Activated T-helper 2 cell treated with anti-CD3 and anti-CD28 coated beads, Interferon-gamma antibody, Interleukin-2, Interleukin-4, amounts not matched to agents 10 μg/mL and 5 μg/mL and 100 μg/mL, durations not matched to agents 14 hours and 24 hours and 36 hours (primary cell): ENCODE results near the gene ZNF625. TPM values are rescaled to one million over a fixed set of nuclear protein-coding genes. Genes with fewer than 3 reads are reported as not detected.

Experiments used
- DNase-seq: peaks from one replicate; pipeline ENCODE4 v3.0.0; 2021; ENCODE audit warnings: low spot score
- H3K27ac Mint-ChIP-seq: one replicate; pipeline ENCODE4 v1.8.0; 2021; ENCODE audit warnings: mixed read lengths
- H3K27me3 Mint-ChIP-seq: one replicate; pipeline ENCODE4 v1.8.0; 2021; ENCODE audit warnings: low read depth, mixed read lengths
- H3K36me3 Mint-ChIP-seq: one replicate; pipeline ENCODE4 v1.8.0; 2021; ENCODE audit warnings: low read depth, mixed read lengths
- H3K4me1 Mint-ChIP-seq: one replicate; pipeline ENCODE4 v1.8.0; 2021; ENCODE audit warnings: low read depth, mixed read lengths
- H3K4me3 Mint-ChIP-seq: one replicate; pipeline ENCODE4 v1.8.0; 2021; ENCODE audit warnings: low read depth, mild to moderate bottlenecking, moderate library complexity, mixed read lengths
- H3K9me3 Mint-ChIP-seq: one replicate; pipeline ENCODE4 v1.8.0; 2021; ENCODE audit warnings: mixed read lengths
- intact Hi-C: fragments of 100-400 bp; cut with micrococcal nuclease; formaldehyde crosslinking; loops from one replicate; pipeline ENCODE4 v1.15.1; 2023
- total RNA-seq: library from RNA; stranded (reverse); gene quantifications from 2 replicates; pipeline ENCODE4 v1.2.3, GENCODE V29; 2022

Gene ZNF625
- total RNA-seq, 1 donor from 2014 or later = 4.1 TPM

GRCh38 chr19:12162513-12162881 lies 6.0 kb upstream of the ZNF625 start:
- Mint-ChIP-seq H3K27me3 (no peaks in the 10 kb centered on the region), H3K27ac (peak overlapping the region; percentile 94), H3K4me3 (peak overlapping the region; percentile 100), H3K4me1 (peaks cover 24% of the 10 kb centered on the region), H3K36me3 (peaks cover 31% of the 10 kb centered on the region), H3K9me3 (peaks cover 4% of the 10 kb centered on the region)
- DNase-seq = no peak
- intact Hi-C loops = loop anchor here (2.0 to 5.0 kb wide), 4 partner anchors 22 to 240 kb away; partner anchors contain the start of genes ZNF20 and ZNF44

GRCh38 chr19:12159773-12160414 lies 3.4 kb upstream of the ZNF625 start:
- Mint-ChIP-seq H3K27me3 (no peaks in the 10 kb centered on the region), H3K27ac (no peak overlapping the region), H3K36me3 (peaks cover 10% of the 10 kb centered on the region), H3K4me1 (peaks cover 24% of the 10 kb centered on the region), H3K9me3 (no peaks in the 10 kb centered on the region), H3K4me3 (no peak overlapping the region)
- no peak for DNase-seq
- intact Hi-C loops = loop anchor here (5.0 kb wide), 1 partner anchor 238 kb away; no protein-coding TSS in a partner anchor

GRCh38 chr19:12155324-12155860 lies 1.1 kb downstream of the ZNF625 start:
- H3K4me1 Mint-ChIP-seq = peaks cover 12% of the 10 kb centered on the region
- peaks cover 13% of the 10 kb centered on the region for H3K9me3 Mint-ChIP-seq
- H3K4me3 Mint-ChIP-seq = peak overlapping the region; percentile 58
- no peak for DNase-seq
- H3K27me3 Mint-ChIP-seq = no peaks in the 10 kb centered on the region
- intact Hi-C loops = no loop called here
- H3K27ac Mint-ChIP-seq = no peak overlapping the region
- H3K36me3 Mint-ChIP-seq = peaks cover 32% of the 10 kb centered on the region

- DNase-seq = no peak
- H3K4me1 Mint-ChIP-seq = peaks cover 9% of the 10 kb centered on the region
- H3K4me3 Mint-ChIP-seq = no peak overlapping the region
- H3K27ac Mint-ChIP-seq = no peak overlapping the region
- intact Hi-C loops = no loop called here
- peaks cover 30% of the 10 kb centered on the region for H3K9me3 Mint-ChIP-seq
- no peaks in the 10 kb centered on the region for H3K27me3 Mint-ChIP-seq
- peaks cover 39% of the 10 kb centered on the region for H3K36me3 Mint-ChIP-seq
These were observed 11.2 kb downstream of the ZNF625 start for GRCh38 chr19:12145348-12145747.

- H3K36me3 Mint-ChIP-seq = peaks cover 32% of the 10 kb centered on the region
- peaks cover 21% of the 10 kb centered on the region for H3K9me3 Mint-ChIP-seq
- H3K27me3 Mint-ChIP-seq = no peaks in the 10 kb centered on the region
- intact Hi-C loops = loop anchor here (1.0 to 5.0 kb wide), 8 partner anchors 21 to 344 kb away; partner anchors contain the start of genes ZNF136 and ZNF440
- DNase-seq = no peak
- no peak overlapping the region for H3K27ac Mint-ChIP-seq
- H3K4me3 Mint-ChIP-seq = peak overlapping the region; percentile 91
- peaks cover 24% of the 10 kb centered on the region for H3K4me1 Mint-ChIP-seq
These were observed 15.2 kb downstream of the ZNF625 start for GRCh38 chr19:12141405-12141736.

GRCh38 chr19:12140545-12141404 lies 15.8 kb downstream of the ZNF625 start:
- Mint-ChIP-seq H3K9me3 (peaks cover 17% of the 10 kb centered on the region), H3K36me3 (peaks cover 29% of the 10 kb centered on the region), H3K4me1 (peaks cover 24% of the 10 kb centered on the region), H3K27me3 (no peaks in the 10 kb centered on the region), H3K27ac (no peak overlapping the region), H3K4me3 (peak overlapping the region; percentile 91)
- intact Hi-C loops = loop anchor here (1.0 to 5.0 kb wide), 8 partner anchors 22 to 343 kb away; partner anchors contain the start of genes ZNF136 and ZNF440
- peak; percentile 75 for DNase-seq

- Mint-ChIP-seq H3K9me3 (peaks cover 16% of the 10 kb centered on the region), H3K4me3 (peak within 1 kb of the TSS; percentile 91), H3K4me1 (peaks cover 24% of the 10 kb centered on the region), H3K36me3 (peaks cover 29% of the 10 kb centered on the region), H3K27me3 (no peaks in the 10 kb centered on the region), H3K27ac (peak within 1 kb of the TSS; percentile 82)
- DNase-seq = peak; percentile 88
- intact Hi-C loops = loop anchor here (2.0 to 5.0 kb wide), 4 partner anchors 23 to 328 kb away; partner anchors contain the start of genes ZNF136 and ZNF440
These were observed 16.5 kb downstream of the ZNF625 start, which contains the start of gene ZNF20 for GRCh38 chr19:12139885-12140544. TSS of gene ZNF20 (minus strand) at chr19:12140350. CDS start at chr19:12140182, 168 bp downstream.

GRCh38 chr19:12139269-12139668 lies 17.3 kb downstream of the ZNF625 start:
- DNase-seq = no peak
- Mint-ChIP-seq H3K27me3 (no peaks in the 10 kb centered on the region), H3K4me1 (peaks cover 24% of the 10 kb centered on the region), H3K9me3 (peaks cover 15% of the 10 kb centered on the region), H3K4me3 (peak overlapping the region; percentile 91), H3K27ac (peak overlapping the region; percentile 26), H3K36me3 (peaks cover 34% of the 10 kb centered on the region)
- intact Hi-C loops = no loop called here

GRCh38 chr19:12137221-12137940 lies 19.2 kb downstream of the ZNF625 start:
- Mint-ChIP-seq H3K27ac (no peak overlapping the region), H3K9me3 (peaks cover 31% of the 10 kb centered on the region), H3K36me3 (peaks cover 52% of the 10 kb centered on the region), H3K4me1 (peaks cover 24% of the 10 kb centered on the region), H3K4me3 (peak overlapping the region; percentile 53), H3K27me3 (no peaks in the 10 kb centered on the region)
- no peak for DNase-seq
- intact Hi-C loops = no loop called here

- Mint-ChIP-seq H3K27me3 (no peaks in the 10 kb centered on the region), H3K36me3 (peaks cover 72% of the 10 kb centered on the region), H3K27ac (no peak overlapping the region), H3K4me1 (peaks cover 4% of the 10 kb centered on the region), H3K4me3 (no peak overlapping the region), H3K9me3 (peaks cover 63% of the 10 kb centered on the region)
- intact Hi-C loops = no loop called here
- DNase-seq = no peak
These were observed 23.5 kb downstream of the ZNF625 start for GRCh38 chr19:12133069-12133468.

- no peak for DNase-seq
- H3K4me1 Mint-ChIP-seq = no peaks in the 10 kb centered on the region
- no peak overlapping the region for H3K4me3 Mint-ChIP-seq
- no peak overlapping the region for H3K27ac Mint-ChIP-seq
- peaks cover 57% of the 10 kb centered on the region for H3K9me3 Mint-ChIP-seq
- intact Hi-C loops = no loop called here
- H3K27me3 Mint-ChIP-seq = no peaks in the 10 kb centered on the region
- H3K36me3 Mint-ChIP-seq = peaks cover 23% of the 10 kb centered on the region
These were observed 29.8 kb downstream of the ZNF625 start for GRCh38 chr19:12126707-12127106.
